ENCODE measurements around the gene HIBADH. TPM values are rescaled to one million over a fixed set of nuclear protein-coding genes. Genes with fewer than 3 reads are reported as not detected.

HIBADH gene
- total and polyA plus RNA-seq, 9 of the 15 experiments (the other 6 are each of a cell fraction or from before 2014, with no cell fraction given): 10.7 to 67.8 (median 36.9) TPM

DNA sequence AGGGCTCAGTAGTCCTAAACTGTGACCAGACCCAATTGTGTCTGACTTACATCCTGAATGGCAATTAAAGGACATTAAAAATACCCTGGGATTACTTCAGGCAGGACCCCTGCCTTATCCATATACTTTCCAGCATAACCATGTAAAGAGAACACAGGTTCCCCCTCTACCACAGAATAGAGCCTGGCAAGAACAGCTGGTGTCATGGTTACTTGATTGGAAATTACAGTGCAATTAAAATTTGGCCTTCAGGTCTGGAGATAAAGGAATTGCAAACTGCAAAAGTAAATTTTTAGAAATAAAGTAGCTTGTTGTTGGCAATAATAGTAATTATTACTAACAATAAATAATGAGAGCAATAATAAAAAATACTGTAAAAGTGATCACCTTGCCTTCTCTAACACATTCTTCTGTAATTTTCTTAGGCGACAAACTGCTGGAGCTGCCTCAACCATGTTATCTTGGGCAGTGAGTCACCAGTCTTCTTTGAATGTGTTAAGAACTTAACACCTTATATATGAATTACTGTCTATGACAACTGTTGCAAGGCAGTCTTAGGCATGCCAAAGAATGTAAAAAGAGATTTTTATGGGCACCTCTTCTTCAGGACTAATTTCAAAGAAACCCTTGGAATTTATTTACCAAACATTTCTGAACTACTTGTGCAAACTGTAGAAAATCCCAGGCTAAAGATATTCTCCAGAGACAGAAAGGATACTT lies 53.7 kb downstream of the HIBADH start (continued):
- no peak for TF ChIP-seq TAF9B (IDR thresholded peaks at IDR 0.05; ENCODE audit: partially characterized antibody)
- TF ChIP-seq, protein P1, sequence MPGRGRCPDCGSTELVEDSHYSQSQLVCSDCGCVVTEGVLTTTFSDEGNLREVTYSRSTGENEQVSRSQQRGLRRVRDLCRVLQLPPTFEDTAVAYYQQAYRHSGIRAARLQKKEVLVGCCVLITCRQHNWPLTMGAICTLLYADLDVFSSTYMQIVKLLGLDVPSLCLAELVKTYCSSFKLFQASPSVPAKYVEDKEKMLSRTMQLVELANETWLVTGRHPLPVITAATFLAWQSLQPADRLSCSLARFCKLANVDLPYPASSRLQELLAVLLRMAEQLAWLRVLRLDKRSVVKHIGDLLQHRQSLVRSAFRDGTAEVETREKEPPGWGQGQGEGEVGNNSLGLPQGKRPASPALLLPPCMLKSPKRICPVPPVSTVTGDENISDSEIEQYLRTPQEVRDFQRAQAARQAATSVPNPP (IDR thresholded peaks at IDR 0.05; ENCODE audit: borderline replicate concordance, insufficient read depth, insufficient read length): no peak
- TF ChIP-seq, protein P2, sequence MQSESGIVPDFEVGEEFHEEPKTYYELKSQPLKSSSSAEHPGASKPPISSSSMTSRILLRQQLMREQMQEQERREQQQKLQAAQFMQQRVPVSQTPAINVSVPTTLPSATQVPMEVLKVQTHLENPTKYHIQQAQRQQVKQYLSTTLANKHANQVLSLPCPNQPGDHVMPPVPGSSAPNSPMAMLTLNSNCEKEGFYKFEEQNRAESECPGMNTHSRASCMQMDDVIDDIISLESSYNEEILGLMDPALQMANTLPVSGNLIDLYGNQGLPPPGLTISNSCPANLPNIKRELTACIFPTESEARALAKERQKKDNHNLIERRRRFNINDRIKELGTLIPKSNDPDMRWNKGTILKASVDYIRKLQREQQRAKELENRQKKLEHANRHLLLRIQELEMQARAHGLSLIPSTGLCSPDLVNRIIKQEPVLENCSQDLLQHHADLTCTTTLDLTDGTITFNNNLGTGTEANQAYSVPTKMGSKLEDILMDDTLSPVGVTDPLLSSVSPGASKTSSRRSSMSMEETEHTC (IDR thresholded peaks at IDR 0.05): no peak
- no peak for TF ChIP-seq KLF13 (tag; IDR thresholded peaks at IDR 0.05; ENCODE audit: borderline replicate concordance, low read depth)

- no peaks in the 10 kb centered on the region for H4K20me1 ChIP-seq (replicated peaks; ENCODE audit: control insufficient read depth, insufficient read depth, low read length)
- no peak overlapping the region for H3K4me3 ChIP-seq
- no peaks in the 10 kb centered on the region for H3K9me3 ChIP-seq (replicated peaks; ENCODE audit: control insufficient read depth, insufficient read depth, low read depth, low read length)
- H3K4me1 ChIP-seq (replicated peaks in 1 of 2; ENCODE audit: control insufficient read depth in 2 of 2, insufficient read depth in 2 of 2, low read length in 2 of 2): peaks cover 0 to 8% of the 10 kb centered on the region in 2 experiments; a peak in 3 of 5 replicates
- intact Hi-C loops (cut with micrococcal nuclease): no loop called here
- no peak overlapping the region for H3K27ac ChIP-seq (ENCODE audit: extremely low read depth, low read depth, low read length)
- H3K27me3 ChIP-seq (ENCODE audit: control insufficient read depth in 2 of 2, insufficient read depth in 2 of 2, low read length in 2 of 2): no peaks in the 10 kb centered on the region
- ChIA-PET CTCF (ENCODE audit: low intra/inter-chr PET ratio) (no interaction called here), POLR2A (interaction anchor here (0.7 to 0.8 kb wide), 2 partner anchors 138 to 681 kb away, joined by 3 to 4 read pairs; no protein-coding TSS in a partner anchor)
- FAIRE-seq (no peak), DNase-seq (ENCODE audit: extremely low read depth in 1 of 4, low spot score in 3 of 4) (no peak), ATAC-seq (no peak)
- no peak overlapping the region for H3K4me2 ChIP-seq (ENCODE audit: insufficient read depth, low read length)
- BruUV-seq (replicated peaks): no TSS peak
- no peak overlapping the region for H2AFZ ChIP-seq (ENCODE audit: low read depth, low read length)
- H3K9ac ChIP-seq (ENCODE audit: insufficient read depth in 1 of 2, low read depth in 2 of 2, low read length in 2 of 2): no peak overlapping the region
- H3K79me2 ChIP-seq (ENCODE audit: control insufficient read depth, insufficient read depth, low read length): no peaks in the 10 kb centered on the region
- no peaks in the 10 kb centered on the region for H3K36me3 ChIP-seq (ENCODE audit: control insufficient read depth, insufficient read depth, low read length)
- in situ Hi-C loops (cut with MboI): no loop called here
- 89% methylated on average over 11 of the region's 11 CpGs for WGBS (ENCODE audit: insufficient coverage, low coverage, missing lambda C conversion rate)
- H3K9me1 ChIP-seq (ENCODE audit: control insufficient read depth, insufficient read depth, low read length): no peaks in the 10 kb centered on the region
- TF ChIP-seq, protein P3, sequence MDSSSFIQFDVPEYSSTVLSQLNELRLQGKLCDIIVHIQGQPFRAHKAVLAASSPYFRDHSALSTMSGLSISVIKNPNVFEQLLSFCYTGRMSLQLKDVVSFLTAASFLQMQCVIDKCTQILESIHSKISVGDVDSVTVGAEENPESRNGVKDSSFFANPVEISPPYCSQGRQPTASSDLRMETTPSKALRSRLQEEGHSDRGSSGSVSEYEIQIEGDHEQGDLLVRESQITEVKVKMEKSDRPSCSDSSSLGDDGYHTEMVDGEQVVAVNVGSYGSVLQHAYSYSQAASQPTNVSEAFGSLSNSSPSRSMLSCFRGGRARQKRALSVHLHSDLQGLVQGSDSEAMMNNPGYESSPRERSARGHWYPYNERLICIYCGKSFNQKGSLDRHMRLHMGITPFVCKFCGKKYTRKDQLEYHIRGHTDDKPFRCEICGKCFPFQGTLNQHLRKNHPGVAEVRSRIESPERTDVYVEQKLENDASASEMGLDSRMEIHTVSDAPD (CRISPR knock-in tag; IDR thresholded peaks at IDR 0.05): no peak
- no peak for TF ChIP-seq ZBTB11 (CRISPR knock-in tag; IDR thresholded peaks at IDR 0.05)
- no peak for TF ChIP-seq HNRNPH1 (optimal IDR thresholded peaks at IDR 0.05; ENCODE audit: low read depth, low read length)
- no peak for TF ChIP-seq ESRRB (CRISPR knock-in tag; IDR thresholded peaks at IDR 0.05; ENCODE audit: borderline replicate concordance)
- TF ChIP-seq ZKSCAN3 (CRISPR knock-in tag; IDR thresholded peaks at IDR 0.05): no peak
- no peak for TF ChIP-seq TAF15 (IDR thresholded peaks at IDR 0.05; ENCODE audit: low read depth, low read length)
- TF ChIP-seq CBX3 (IDR thresholded peaks at IDR 0.05; ENCODE audit: borderline replicate concordance in 1 of 2, low read length in 2 of 2): no peak
Measured at GRCh38 chr7:27607210-27607606, 55.5 kb downstream of the HIBADH start.
